ENCODE measurements around the gene ARSG.

The ARSG gene

GRCh38 chr17:68424861-68425260, 133.6 kb downstream of the ARSG start:
- no peak for DNase-seq

GRCh38 chr17:68425979-68426378, 134.7 kb downstream of the ARSG start:
- no peak for DNase-seq

- no peak for DNase-seq
Observed at GRCh38 chr17:68427575-68427974, 136.3 kb downstream of the ARSG start.

GRCh38 chr17:68428498-68429172, 137.3 kb downstream of the ARSG start:
- DNase-seq = no peak

- DNase-seq = no peak
Observed at GRCh38 chr17:68429881-68430280, 138.6 kb downstream of the ARSG start.

GRCh38 chr17:68431045-68431608, 139.8 kb downstream of the ARSG start:
- no peak for DNase-seq

GRCh38 chr17:68431661-68432071, 140.4 kb downstream of the ARSG start:
- DNase-seq = peak in 15 of 56 donors; percentile 5 to 71 (median 20)

- DNase-seq = peak in 1 of 56 donors; percentile 33
Observed at GRCh38 chr17:68432086-68432864, 141.0 kb downstream of the ARSG start.

GRCh38 chr17:68433211-68433610, 141.9 kb downstream of the ARSG start:
- DNase-seq = no peak

- DNase-seq = peak in 12 of 56 donors; percentile 6 to 52 (median 21)
Observed at GRCh38 chr17:68433911-68434508, 142.7 kb downstream of the ARSG start.

- no peak for DNase-seq
Observed at GRCh38 chr17:68435361-68435760, 144.1 kb downstream of the ARSG start.

GRCh38 chr17:68435876-68436842, 144.9 kb downstream of the ARSG start:
- peak in 44 of 56 donors; percentile 3 to 84 (median 32) for DNase-seq

GRCh38 chr17:68437979-68438822, 146.9 kb downstream of the ARSG start:
- DNase-seq = peak in 6 of 56 donors; percentile 3 to 18 (median 14)

GRCh38 chr17:68439656-68440290, 148.5 kb downstream of the ARSG start:
- no peak for DNase-seq

- no peak for DNase-seq
Observed at GRCh38 chr17:68440526-68440925, 149.2 kb downstream of the ARSG start.

GRCh38 chr17:68441070-68441770, 149.9 kb downstream of the ARSG start:
- DNase-seq = peak in 2 of 56 donors; percentile 4 to 10

GRCh38 chr17:68443972-68444464, 152.7 kb downstream of the ARSG start:
- no peak for DNase-seq

GRCh38 chr17:68445671-68446070, 154.4 kb downstream of the ARSG start:
- no peak for DNase-seq

Measured in nucleus accumbens (tissue), 56 donors.